HT1080 (cell line): ENCODE results near the gene PPIP5K2. TPM values are rescaled to one million over a fixed set of nuclear protein-coding genes. Genes with fewer than 3 reads are reported as not detected.
"Not testable (repeated sequence)": the region's sequence is repeated elsewhere in the genome, so short reads cannot be mapped to it uniquely, and the experiment has no call there.

Source experiments
- DNase-seq: peaks from one replicate; pipeline ENCODE4 v3.0.0-alpha.2; 2015; ENCODE audit warnings: low read depth
- polyA plus RNA-seq, 2 experiments: library from polyadenylated mRNA; depleted of rRNA; stranded (reverse); fragments of >200 nt; gene quantifications; 2 replicates each; pipeline ENCODE4 v1.2.3, GENCODE V29; 2015
- total RNA-seq: library from RNA; depleted of rRNA; stranded (reverse); fragments of >200 nt; shearing (Covaris generic); gene quantifications from 2 replicates; pipeline ENCODE4 v1.2.3, GENCODE V29; 2014; rRNA removed

The PPIP5K2 gene
- total RNA-seq: 35.8 and 40.7 TPM in 2 replicates
- polyA plus RNA-seq (2015; cell fraction: cytosol; rRNA removed): 32.2 and 37.3 TPM in 2 replicates
- polyA plus RNA-seq (2015; cell fraction: nucleus; rRNA removed): 69.0 and 70.9 TPM in 2 replicates

DNA sequence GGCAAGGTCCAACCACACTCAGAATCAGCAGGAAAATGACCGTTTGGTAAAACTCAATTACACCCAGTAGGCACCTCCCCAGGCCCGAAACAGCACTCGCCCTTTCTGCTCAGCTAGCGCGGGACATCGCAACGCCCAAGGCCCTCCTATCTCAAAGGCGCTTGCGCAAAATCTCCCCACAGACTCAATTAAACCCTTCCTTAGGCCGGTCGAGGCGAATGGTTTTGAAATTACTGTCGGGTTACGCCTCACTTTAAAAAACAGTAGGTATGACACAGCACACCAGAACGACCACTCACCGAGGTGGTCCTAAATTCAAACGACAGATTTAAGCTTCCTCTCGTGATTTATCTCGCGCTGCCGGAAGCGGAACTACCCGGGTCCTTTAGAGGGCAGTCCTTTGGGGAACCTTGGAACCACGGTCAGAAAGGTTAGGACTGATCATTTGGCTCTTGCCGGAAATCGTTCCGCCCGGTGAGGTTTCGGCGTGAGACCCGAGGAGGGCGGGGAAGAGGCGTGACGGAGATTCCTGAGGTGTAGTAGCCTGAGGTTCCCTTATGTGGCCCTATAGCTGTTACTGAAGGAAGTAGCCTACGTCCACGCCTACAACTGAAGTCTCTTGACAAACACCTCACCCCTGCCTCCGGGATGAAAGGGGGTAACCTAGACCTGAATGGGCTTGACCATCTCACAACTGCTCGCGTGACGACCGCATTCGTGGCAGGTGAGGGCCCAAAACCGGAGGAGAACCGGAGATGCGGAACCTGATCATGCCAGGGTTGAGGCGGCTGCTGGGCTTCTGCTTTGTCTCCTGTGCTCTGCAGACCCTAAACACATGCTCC, at the start of gene PPIP5K2, which contains the start of gene GIN1:
Gene PPIP5K2, plus strand, starts transcription at position 537 of the 842 bp plus-strand sequence. CDS start 9,289 bp downstream, outside the sequence.
Gene GIN1, minus strand, starts transcription at position 374 of the 842 bp plus-strand sequence. CDS start 11,431 bp downstream, outside the sequence.
- peak; percentile 98 for DNase-seq

DNA sequence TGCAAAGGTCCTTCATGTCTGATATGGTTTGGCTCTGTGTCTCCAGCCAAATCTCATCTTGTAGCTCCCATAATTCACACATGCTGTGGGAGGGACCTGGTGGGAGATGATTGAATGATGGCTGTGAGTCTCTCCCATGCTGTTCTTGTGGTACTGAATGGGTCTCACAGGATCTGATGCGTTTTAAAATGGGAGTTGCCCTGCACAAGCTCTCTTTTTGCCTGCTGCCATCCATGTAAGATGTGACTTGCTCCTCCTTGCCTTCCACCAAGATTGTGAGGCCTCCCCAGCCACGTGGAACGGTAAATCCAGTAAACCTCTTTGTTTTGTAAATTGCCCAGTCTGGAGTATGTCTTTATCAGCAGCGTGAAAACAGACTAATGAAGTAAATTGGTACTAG, 46.6 kb upstream of the PPIP5K2 start:
- DNase-seq: not testable (repeated sequence)

DNA sequence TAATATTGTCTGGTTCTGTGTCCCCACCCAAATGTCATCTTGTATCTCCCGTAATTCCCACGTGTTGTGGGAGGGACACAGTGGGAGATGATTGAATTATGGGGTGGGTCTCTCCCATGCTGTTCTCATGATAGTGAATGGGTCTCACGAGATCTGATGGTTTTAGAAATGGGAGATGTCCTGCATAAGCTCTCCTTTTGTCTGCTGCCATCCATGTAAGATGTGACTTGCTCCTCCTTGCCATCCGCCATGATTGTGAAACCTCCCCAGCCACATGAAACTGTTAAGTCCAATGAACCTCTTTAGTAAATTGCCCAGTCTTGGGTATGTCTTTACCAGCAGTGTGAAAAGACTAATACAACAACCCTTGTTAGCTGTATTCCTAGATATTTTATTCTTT, 44.7 kb upstream of the PPIP5K2 start:
- no peak for DNase-seq

DNA sequence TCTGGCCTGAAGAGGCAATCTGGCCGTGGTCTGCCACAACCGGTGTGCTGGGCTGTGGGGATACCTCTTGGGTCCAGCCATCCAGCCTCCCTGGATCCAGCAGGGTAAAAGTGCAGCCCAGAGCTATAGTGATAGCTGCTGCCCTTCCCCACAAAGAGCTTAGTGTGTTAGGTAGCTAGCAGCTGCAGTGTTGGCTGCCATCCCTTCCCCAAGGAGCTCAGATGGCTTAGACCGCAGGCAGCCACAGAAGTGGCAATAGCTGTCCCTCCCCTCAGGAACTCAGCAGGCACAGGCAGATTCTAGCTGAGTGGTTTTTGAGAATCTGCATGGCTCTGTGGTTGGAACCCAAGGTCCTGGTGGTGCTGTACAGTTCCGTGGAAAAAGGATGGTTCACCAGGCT, 40.3 kb upstream of the PPIP5K2 start:
- DNase-seq: no peak

DNA sequence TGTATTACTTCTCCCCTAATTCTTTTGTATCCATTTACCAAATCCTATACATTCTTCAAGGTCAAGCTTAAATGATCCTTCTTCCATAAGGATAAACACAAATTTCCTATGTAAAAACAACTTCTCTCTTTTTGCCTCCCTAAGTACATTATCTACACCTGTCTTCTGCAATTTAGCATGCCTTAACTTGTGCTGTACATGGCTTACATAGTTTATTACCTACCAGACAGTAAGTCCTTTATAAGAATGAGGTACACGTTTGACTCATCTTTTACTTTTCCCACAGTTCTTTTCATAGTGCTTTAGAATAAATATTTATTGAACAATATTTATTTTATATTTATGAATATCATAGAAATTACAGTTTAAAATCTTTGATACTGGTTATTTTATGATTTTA, 33.6 kb upstream of the PPIP5K2 start:
- DNase-seq: no peak

DNA sequence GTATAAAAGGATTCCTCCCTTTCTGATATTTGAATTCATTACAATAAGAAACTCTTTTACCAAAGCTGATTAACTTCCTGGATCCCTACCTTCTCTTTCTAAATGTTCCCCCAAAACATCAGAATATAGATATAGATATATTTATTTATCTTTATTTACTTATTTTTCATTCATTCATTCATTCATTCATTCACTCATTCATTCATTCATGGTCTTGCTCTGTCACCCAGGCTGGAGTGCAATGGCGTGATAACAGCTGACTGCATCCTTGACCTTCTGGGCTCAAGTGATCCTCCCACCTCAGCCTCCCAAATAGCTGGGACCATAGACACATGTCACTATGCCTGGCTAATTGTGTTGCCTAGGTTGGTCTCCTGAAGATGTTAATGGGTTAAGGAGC, 30.8 kb upstream of the PPIP5K2 start:
- DNase-seq: no peak

DNA sequence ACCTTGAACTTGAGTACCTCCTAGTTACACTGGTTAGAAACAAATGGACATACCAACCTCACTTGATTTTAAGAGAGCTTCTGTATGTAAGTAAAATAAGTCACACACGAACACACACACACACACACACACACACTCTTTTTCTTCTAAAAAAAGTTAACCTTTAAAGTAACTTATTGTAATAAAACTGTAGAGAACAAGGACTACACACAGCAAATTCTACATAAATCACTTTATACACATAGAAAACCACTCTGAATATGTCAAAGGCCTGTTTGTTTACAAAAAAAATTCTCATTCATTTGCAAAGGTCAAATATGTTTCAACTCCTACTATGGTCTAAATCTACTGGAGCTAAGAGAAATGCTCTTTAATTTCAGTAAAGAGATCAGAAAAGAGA, 29.3 kb upstream of the PPIP5K2 start:
- no peak for DNase-seq

DNA sequence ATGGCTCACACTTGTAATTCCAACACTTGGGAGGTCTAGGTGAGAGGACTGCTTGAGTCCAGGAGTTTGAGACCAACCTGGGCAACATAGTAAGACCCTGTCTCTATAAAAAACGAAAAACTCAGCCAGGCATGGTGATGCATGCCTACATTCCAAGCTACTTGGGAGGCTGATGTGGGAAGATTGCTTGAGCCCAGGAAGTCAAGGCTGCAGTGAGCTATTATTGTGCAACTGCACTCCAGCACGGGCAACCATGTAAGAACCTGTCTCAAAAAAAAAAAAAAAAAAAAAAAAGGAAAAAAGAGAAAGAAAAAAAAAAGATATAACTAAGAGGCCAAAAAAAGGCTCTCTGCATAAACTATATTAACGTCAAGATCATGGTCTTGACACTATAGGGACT, 27.4 kb upstream of the PPIP5K2 start:
- no peak for DNase-seq

DNA sequence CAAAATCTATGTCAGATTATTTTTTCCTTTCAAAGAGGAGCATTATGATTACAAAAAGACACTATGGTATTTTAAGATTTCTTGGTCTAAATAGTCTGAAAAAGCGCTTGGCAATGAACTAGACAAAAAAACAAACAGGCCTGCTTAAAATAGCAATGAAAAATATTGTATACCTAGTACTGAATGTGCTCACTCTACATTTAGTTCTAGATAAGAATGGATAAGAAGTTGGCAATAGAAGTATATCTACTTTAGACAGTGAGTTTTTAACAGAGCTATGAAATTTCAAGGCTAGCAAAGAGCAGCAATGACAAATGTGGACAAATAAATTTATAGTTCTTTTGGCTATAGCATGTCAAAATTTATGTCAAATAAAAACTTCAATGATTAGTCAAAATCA, 26.4 kb upstream of the PPIP5K2 start:
- DNase-seq: no peak

DNA sequence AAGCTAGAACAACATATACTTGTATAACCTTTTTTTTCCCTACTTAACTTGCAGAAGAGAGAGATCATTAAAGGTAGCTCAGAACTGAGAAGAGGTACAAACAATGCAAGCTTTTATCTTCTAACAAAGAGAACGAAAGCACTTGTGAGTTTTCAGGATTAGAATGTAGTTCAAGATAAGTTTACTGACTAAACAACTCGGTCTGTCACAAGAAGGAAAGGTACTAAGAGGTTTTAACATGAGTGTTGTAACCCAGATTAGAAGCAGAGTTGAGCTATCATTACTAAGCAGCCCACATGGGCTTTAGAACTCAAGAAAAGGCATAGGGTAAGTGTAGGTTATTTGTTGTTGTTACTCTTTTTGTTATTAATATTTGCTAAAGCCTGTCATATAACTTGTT, 25.4 kb upstream of the PPIP5K2 start:
- no peak for DNase-seq

DNA sequence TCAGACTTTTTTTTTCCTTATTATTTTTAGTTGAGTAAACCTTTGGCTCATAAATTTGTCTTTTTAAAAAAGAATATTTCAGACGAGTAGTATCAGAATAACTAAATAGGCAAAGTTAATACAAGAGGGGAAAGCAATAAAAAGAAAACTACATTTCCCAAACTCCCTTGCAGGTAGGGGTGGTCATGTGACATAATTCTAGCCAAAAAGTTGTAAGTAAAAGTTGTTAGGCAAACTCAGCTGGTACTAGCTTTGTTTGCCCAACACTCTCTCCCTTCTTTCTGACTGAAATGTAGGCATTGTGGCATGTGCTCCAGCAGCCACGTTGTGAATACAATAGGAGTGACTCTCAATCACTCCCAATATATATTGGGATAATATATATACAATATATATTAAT, 21.1 kb upstream of the PPIP5K2 start:
- no peak for DNase-seq

DNA sequence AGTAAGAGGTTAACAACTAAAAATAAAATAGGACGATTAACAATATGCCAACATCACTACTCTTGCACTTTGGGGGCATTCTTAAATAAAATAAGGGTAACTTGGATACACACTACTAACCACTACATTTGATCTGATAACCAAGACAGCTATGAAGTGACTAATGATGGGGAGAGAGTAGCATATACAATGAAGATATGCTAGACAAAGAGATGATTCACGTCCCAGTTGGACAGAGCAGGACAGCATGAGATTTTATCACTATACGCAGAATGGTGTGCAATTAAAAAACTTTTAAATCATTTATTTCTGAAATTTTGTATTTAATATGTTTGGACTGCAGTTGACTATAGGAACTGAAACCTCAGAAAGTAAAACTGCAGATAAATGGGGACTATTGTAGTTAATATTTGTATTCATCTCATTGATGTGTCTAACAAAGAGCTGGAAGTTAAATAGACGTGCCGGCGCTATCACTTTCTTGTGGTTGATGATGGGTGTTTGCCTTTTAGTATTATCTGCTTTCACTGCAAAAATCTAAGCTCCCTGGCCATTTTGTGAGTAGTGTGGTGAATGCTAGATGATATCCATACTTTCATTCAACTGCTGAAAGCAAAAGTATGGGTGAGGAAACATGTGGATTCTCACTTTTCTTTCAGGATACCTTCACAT, 18.9 kb upstream of the PPIP5K2 start:
- DNase-seq: no peak

DNA sequence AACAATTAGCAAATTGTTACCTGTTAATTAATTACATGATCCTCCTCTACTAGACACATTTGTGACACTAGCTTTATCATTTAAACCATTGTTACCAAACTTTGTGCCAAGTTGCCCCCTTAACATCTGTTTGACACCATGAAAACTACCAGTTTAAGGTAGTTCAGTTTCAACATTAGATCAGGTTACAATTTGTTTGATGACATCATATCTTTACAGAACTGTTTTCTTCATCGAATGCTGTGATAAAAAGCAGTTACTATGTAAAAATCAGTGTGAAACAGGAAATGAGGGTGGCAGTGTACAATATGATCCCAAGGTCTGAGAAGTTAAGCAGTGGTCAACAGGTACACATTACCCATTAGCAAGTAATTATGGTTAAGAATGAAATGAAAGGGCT, 17.9 kb upstream of the PPIP5K2 start:
- DNase-seq: no peak

DNA sequence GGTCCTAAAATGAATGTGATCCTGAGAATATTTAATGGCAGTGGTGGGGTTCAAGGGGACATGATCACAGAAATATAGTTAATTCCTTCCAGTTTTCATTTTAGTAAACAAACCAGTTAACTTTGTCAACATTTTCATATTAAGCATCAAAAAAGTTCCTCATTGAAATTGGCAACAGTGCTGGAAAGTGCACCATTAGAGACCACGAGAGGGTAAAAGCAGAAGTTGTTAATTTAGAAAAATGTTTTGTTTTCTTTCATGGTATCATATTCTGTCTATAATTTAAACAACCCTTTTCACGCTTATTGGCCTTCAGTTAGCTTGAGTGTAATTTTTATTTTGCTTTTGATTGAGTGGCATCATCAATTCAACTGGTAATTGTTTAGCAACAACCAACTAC, 12.0 kb upstream of the PPIP5K2 start:
- no peak for DNase-seq

DNA sequence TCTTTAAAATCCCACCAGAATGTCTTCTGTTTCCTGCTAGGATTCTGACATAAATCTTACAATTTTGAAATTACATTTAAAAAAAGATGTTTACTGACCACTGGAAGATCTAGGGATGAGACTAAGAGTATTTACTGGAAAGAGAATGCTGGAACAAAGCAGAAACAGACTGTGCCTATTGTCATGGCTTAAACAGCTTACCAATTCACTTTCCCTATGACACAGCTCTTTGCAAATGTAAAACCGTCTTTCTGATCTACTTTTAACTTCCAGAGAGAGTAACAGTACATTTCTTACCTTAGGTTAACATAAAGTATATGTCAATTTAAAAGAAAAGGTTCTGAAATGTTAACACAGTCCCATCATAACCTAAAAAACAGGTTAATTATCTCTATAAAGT, 10.8 kb upstream of the PPIP5K2 start:
- no peak for DNase-seq

DNA sequence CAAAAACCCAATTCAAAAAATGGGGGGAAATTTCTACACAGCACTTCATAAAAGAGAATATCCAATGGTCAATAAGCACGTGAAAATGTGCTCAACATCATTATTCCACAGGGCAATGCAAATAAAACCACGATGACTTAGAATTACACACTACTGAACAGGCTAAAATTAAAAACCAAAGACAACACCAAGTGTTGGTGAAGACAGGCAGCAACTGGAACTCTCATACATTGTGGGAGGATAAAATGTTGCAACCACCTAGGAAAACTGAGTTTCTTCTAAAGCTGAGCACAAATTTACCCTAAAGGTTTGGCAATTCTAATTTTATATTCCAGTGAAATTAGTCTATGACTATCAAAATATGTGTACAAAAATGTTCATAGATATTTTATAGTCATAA, 9.7 kb upstream of the PPIP5K2 start:
- DNase-seq: no peak

DNA sequence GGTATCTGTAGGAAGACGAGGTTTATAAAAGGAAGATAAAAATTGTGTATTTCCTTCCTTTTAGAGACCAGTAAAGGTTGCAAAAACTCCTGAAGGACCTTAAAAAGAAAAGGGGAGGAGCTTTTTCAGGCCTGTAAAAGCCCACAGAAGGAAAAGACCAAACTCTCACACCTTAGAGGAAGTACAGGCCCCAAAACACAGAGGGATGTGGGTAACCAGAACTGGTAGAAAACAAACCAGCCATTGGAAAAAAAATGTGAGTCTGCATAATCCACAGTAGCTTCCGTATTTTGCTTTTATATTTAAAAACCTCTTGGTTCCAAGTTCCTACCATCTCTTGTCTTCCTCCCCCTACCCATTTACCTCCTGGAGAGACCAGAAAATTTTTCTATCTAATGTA, 8.6 kb upstream of the PPIP5K2 start:
- DNase-seq: no peak

DNA sequence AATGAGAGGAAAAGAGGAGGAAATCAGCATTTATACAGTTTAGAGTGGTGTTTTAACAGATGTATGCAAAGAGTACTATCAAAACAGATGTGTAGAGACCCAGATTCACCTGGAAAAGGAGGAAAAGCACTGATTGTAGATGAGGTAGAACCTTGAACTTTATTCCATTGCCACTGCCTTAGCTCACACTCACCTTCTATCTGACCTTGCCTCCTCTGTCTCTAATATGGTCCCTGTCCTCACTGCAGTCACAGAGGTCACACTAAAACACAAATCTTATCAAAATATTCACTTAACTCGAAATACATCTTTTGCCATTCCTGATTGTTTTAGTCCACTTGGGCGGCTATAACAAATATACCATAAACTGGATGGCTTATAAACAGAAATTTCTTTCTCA, 7.2 kb upstream of the PPIP5K2 start:
- DNase-seq: no peak

DNA sequence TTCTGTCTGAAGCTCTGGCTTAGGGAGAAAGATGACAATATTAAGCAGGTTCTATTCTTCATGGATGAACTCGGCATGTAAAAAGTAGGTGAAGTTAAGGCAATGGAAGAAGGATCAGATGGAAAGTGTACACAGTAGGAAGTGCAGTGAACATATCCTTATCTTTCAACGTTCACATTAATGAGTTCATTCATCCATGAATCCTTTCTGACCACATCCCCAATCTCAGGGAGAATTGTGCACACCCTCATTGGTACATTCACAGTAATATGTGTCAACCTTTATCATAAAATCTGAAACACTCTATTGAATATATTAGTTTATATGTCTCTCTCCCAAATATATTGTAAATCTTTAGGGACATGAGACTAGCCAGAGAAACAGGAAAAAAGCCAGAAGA, 5.7 kb upstream of the PPIP5K2 start:
- peak; percentile 15 for DNase-seq

DNA sequence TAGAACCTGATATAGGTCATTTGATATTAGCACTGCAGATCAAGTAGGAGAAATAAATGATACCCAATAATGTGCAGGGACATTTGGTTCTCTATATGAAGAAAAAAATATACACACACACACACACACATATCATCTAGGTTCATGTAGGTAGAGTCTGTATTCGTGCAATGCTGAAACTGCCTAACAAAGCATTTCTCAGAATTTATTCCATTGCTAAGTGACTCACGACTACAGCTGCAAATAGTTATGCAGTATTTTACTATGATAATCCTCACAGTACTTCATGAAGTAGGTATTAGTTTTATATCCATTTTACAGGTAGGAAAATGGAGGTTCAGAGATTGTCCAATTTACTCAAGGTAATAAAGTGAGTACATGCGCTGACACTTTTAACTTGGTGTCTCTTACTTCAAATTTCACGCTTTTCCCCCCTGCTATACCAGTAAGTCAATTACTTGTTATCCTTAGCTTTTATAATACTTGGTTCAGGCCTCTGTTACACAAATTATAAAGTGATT, 2.6 kb upstream of the PPIP5K2 start:
- DNase-seq: no peak

DNA sequence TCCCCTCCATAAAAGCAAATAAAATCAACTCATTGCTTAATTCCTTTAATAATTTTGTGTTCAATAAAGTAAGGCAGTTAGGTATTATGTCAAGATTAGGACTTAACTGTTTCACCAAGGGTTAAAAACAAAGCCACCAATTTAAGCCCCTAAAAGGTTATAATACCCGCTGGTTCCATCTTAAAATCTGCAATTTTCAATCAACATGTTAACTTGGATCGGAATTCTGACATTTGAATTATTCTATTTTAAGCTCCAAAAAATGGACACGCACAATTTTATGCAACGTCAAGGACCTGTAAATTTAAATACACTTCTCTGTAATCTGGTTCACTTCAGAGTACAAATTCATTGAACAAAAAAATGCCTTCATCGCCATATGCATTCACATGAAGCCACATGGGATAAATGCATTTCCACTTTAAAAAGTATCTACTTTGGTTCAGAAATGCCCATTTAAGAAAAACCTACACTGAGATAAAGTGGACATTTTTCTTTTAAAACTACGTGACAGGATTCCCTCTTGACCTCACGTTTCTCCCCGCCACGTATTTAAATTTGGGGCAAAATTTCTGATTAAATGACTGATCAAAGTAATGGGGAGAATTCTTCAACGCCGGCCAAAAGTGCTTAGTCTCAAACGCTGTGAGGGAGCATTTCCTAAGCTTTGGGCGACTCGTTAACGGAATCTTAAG, 884 bp upstream of the PPIP5K2 start:
- DNase-seq: peak; percentile 20
